Measurements from ENCODE around the gene SPIN1.

GRCh38 chr9:88497224-88497623 is 109.0 kb downstream of the SPIN1 start:
- no peak for TF ChIP-seq CTCF (IDR thresholded peaks at IDR 0.05)
- TF ChIP-seq ATF1 (CRISPR knock-in tag; IDR thresholded peaks at IDR 0.05) = no peak
- TF ChIP-seq OVOL2 (CRISPR knock-in tag; IDR thresholded peaks at IDR 0.05; ENCODE audit: borderline replicate concordance) = no peak
- no peak for TF ChIP-seq MAX (CRISPR knock-in tag; IDR thresholded peaks at IDR 0.05)

All from WTC11 (cell line).